22Rv1 (cell line): ENCODE data around the gene AMT.
A peak's percentile ranks its signal among the peaks of the same experiment; 100 is the strongest.
"Not testable (repeated sequence)": the region's sequence is repeated elsewhere in the genome, so short reads cannot be mapped to it uniquely, and the experiment has no call there.

Source experiments
- H3K27ac ChIP-seq: fragments of 450-650 bp; 2 replicates; pipeline ENCODE4 v1.5.1; 2017
- ZFX ChIP-seq: fragments of 450-650 bp; IDR thresholded peaks from 2 replicates; pipeline ENCODE4 v1.6.1; 2017; ENCODE audit warnings: antibody characterized with exemption, borderline replicate concordance
- TF ChIP-seq, protein P1 (sequence below): fragments of 450-650 bp; IDR thresholded peaks from 2 replicates; pipeline ENCODE4 v1.5.1; 2017; ENCODE audit warnings: mild to moderate bottlenecking

AMT gene

DNA sequence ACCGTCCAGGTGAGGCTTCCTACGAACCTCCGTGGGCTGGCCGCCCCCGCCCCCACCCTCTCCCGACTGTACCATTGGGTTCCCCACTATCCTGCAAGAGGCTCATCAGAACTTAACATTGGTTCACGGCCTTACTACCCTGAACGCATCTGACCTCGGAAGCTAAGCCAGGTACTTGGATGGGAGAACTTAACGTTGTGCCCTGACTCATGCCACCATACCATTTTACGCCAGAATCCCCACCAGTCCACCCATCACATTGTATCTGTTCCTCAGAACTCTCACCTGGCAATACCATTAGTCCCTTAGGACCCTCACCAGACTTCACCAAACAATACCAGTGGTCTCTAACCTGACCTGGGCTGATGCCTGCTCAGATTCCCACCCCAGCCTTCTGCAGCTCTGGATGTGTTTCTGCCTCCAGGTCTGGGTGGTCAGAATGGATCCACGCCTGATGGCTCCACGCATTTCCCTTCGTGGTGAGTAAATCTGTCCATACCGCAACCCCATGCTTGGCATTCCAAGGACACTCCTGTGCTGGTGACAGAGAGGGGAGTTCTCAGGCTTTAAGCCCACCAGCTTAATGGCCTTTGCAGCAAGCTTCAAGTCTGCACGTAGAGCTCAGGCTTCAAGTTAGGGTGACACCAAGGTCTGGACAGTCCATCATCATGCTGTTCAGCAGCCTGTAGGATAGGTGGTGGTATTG is 9.5 kb downstream of the AMT start:
- H3K27ac ChIP-seq: peak overlapping the region; percentile 96
- TF ChIP-seq, protein P1, sequence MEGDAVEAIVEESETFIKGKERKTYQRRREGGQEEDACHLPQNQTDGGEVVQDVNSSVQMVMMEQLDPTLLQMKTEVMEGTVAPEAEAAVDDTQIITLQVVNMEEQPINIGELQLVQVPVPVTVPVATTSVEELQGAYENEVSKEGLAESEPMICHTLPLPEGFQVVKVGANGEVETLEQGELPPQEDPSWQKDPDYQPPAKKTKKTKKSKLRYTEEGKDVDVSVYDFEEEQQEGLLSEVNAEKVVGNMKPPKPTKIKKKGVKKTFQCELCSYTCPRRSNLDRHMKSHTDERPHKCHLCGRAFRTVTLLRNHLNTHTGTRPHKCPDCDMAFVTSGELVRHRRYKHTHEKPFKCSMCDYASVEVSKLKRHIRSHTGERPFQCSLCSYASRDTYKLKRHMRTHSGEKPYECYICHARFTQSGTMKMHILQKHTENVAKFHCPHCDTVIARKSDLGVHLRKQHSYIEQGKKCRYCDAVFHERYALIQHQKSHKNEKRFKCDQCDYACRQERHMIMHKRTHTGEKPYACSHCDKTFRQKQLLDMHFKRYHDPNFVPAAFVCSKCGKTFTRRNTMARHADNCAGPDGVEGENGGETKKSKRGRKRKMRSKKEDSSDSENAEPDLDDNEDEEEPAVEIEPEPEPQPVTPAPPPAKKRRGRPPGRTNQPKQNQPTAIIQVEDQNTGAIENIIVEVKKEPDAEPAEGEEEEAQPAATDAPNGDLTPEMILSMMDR: no peak

DNA sequence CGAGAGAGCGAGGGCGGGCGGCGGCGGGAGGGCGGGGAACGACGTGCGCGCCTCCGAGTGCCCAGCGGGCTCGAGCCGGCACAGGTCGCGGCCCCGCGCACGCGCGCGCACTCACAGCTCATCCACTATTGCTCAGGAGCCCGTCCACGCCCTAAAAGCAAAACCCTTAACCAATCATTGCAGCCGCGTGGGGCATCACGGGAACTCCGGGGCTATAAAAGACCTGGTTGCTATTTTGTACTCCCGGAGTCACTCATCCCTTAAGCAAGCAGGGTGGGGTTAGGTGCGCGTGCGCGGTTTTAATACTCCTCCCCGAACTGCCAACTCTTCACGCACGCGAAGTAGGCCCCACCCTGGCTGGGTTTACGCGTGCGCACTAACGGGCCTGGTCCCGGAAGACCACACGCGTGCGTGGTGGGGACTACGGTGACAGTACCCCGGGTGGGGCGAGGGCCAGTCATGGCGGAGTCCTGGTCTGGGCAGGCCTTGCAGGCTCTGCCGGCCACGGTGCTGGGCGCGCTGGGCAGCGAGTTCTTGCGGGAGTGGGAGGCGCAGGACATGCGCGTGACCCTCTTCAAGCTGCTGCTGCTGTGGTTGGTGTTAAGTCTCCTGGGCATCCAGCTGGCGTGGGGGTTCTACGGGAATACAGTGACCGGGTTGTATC is 10.2 kb downstream of the AMT start, which contains the start of the genes RHOA and TCTA:
TSS of gene RHOA (minus strand) at position 9 of the 664 bp plus-strand sequence. CDS start 36,387 bp downstream, outside the sequence.
TSS of gene TCTA (plus strand) at position 456 of the 664 bp plus-strand sequence. CDS start at position 460, 4 bp downstream.
- TF ChIP-seq, protein P1: no peak
- TF ChIP-seq ZFX: no peak
- H3K27ac ChIP-seq: peak within 1 kb of the TSS; percentile 96

DNA sequence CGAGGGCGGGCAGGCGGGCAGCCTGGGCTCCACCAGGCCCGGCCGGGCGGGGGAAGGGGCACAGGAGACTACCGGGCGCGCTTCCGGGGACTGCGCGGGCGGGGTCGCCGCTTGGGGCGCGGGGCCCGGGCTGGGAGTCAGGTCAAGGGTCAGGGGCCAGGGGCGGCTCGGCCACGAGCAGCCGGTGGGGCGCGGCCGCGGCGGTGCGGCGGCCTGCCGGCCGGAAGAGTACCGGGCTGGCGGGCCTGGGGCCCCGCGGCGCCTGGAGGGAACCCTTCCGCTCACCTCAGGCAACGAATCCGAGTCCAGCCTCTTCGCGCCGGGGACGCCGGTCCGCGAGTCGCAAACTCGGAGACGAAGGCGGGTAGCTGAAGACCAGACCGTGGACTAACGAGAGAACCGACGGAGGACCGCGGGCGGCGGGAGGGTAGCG is 10.7 kb downstream of the AMT start:
- TF ChIP-seq, protein P1: no peak
- no peak for TF ChIP-seq ZFX
- H3K27ac ChIP-seq: peak overlapping the region; percentile 96

DNA sequence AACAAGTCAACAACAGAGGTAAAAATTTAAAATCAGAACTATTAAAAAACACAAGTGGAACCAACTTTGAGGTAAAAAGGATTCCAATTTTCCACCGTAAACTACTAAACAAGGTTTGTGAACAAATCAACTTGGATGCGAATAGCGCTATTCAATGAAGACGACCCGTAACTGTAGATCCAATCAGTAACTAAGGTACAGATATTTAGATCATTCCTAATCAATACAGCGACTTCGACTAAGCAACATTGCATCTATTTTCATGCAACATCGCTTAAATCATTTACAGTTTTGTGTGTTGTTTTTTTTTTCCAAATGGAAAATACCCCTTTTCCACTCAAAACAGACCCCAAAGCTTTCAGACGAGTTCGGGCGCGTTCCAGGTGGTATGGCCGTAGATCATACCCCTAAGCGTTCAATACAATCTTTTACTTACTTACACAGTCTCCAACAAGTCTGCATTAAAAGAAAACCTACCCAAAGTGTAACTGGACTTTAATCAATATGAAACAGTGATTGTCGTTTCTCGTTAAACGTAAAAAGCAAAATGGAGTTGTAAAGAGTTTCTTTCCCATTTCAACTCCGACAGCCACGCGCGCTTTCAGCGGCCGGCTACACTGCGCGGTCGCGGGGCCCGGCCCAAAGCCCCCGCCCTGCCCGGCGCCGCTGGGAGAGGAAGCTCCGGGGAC is 11.3 kb downstream of the AMT start:
- TF ChIP-seq ZFX: no peak
- TF ChIP-seq, protein P1: no peak
- peak overlapping the region; percentile 96 for H3K27ac ChIP-seq

DNA sequence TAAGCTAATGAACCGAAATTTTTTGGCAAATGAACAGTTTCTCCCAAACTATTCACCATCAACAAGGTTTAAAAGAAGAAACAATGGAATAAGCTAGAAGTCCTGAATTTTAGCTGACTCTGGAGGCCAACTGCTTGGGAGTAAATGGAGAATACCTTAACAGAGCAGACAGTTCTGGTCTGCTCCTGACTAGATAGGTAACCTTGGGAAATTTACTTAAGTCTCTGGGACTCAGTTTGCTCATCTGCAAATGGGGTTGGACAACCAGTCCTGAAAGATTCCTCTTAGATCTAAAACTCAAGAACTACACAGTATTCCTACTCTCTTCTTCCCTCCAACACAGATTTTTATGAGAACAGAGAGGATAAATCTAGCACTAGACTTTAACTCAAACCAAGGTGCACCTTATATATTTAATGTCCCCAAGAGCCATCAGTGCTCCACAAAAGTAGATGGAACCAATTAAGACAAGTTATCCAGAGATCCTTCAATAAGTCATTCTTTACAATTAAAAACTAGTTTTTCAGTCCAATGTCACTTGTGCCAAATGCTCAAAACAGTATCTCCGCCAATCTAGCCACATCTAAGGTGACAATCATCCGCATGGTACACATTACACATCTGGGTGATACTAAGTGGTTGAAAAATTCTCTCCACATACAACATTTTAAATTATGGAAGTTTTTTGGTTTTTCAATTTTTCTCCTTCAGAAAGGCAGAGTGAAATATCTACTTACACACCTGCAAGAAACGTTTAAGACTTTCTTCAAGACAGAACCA is 12.0 kb downstream of the AMT start:
- no peak for TF ChIP-seq ZFX
- TF ChIP-seq, protein P1: no peak
- H3K27ac ChIP-seq: peak overlapping the region; percentile 96

DNA sequence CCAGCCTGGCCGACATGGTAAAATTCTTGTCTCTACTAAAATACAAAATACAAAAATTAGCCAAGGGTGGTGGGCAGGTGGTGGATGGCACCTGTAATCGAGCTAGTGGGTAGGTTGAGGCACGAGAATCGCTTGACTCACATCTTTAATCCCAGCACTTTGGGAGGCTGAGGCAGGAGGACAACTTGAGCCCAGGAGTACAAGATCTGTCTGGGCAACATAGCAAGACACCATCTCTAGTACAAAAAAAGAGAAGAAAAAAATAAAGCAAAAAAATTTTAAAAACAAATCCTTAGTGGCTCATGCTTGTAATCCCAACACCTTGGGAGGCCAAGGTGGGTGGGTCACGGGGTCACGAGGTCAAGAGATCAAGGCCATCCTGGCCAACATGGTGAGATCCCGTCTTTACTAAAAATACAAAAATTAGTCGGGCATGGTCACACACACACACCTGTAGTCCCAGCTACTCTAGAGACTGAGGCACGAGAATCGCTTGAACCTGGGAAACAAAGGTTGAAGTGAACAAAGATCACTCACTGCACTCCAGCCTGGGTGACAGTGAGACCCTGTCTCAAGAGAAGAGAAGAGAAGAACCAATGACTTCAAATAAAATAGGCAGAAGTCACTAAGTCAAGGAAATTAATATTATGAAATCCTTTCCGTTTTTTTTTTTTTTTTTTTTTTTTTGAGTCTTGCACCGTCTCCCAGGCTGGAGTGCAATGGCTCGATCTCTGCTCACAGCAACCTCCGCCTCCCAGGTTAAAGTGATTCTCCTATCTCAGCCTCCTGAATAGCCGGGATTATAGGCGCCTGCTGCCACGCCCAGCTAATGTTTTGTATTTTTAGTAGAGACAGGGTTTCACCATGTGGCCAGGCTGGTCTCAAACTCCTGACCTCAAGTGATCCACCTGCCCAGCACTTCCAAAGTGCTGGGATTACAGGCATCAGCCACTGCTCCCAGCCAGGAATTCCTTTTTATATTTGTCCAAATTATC is 15.4 kb downstream of the AMT start:
- no peak overlapping the region for H3K27ac ChIP-seq
- TF ChIP-seq ZFX: no peak
- TF ChIP-seq, protein P1: no peak

DNA sequence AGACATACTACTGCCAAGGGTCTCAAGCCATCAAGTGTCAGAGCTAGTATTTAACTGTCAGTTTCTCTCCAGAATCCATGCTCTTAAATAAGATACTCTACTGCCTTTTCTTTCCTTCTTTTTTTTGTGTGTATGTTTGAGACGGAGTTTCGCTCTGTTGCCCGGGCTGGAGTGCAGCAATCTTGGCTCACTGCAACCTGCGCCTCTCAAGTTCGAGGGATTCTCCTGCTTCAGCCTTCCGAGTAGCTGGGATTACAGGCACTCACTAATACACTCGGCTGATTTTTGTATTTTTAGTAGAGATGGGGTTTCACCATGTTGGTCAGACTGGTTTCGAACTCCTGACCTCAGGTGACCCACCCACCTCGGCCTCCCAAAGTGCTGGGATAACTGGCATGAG is 16.7 kb downstream of the AMT start:
- H3K27ac ChIP-seq: not testable (repeated sequence)
